Vagina (tissue), 2 donors: ENCODE results near the gene HNRNPA3. TPM values are rescaled to one million over a fixed set of nuclear protein-coding genes. Genes with fewer than 3 reads are reported as not detected.
A peak's percentile ranks its signal among the peaks of the same experiment; 100 is the strongest.

Experiments used
- DNase-seq, 2 donors: peaks; one replicate each; pipeline ENCODE4 v3.0.0-alpha.2; 2017; ENCODE audit errors: extremely low spot score in 2 of 2
- H3K27ac ChIP-seq: fragments of 200-600 bp; sonication (generic); one replicate; pipeline ENCODE4 v1.5.1; 2019
- H3K27me3 ChIP-seq: fragments of 200-600 bp; sonication (generic); one replicate; pipeline ENCODE4 v1.5.1; 2019
- H3K36me3 ChIP-seq, 2 donors: fragments of 200-600 bp; sonication (generic); one replicate each; pipeline ENCODE4 v1.5.1; 2017 to 2019
- H3K4me1 ChIP-seq: fragments of 200-600 bp; sonication (generic); one replicate; pipeline ENCODE4 v1.5.1; 2019
- H3K4me3 ChIP-seq, 2 donors: fragments of 200-600 bp; sonication (generic); 1 replicate in 1 of 2; 2 replicates in 1 of 2; pipeline ENCODE4 v1.5.1; 2016 to 2019
- H3K9me3 ChIP-seq: fragments of 200-600 bp; sonication (generic); one replicate; pipeline ENCODE4 v1.5.1; 2019
- POLR2A ChIP-seq, 2 donors: fragments of 450-650 bp; IDR thresholded peaks; one replicate each; pipeline ENCODE4 v1.6.1; 2017; ENCODE audit warnings: antibody characterized with exemption in 2 of 2, mild to moderate bottlenecking in 2 of 2, moderate library complexity in 2 of 2
- POLR2AphosphoS5 ChIP-seq, 2 donors: sonication (generic); formaldehyde crosslinking; IDR thresholded peaks; one replicate each; pipeline ENCODE4 v1.9.0; 2017; ENCODE audit warnings: antibody characterized with exemption in 2 of 2, mild to moderate bottlenecking in 2 of 2, low read depth in 1 of 2; ENCODE audit not compliant: insufficient read depth in 1 of 2
- intact Hi-C: fragments of 100-400 bp; cut with DNase I; formaldehyde crosslinking; loops from one replicate; pipeline ENCODE4 v1.15.1; 2023
- total RNA-seq: library from RNA; depleted of rRNA; stranded (reverse); fragments of >200 nt; gene quantifications from one replicate; pipeline ENCODE4 v1.2.3, GENCODE V29; 2016
- TF ChIP-seq, protein P1 (sequence below), 3 experiments: fragments of 450-650 bp in 2 of 3; fragments of 200-600 bp in 1 of 3; sonication (generic) in 1 of 3; IDR thresholded peaks; one replicate each; pipeline ENCODE4 v1.5.1; 2017 to 2019; ENCODE audit warnings: antibody characterized with exemption in 3 of 3, mild to moderate bottlenecking in 2 of 3, moderate library complexity in 2 of 3

HNRNPA3 gene
- total RNA-seq, 1 donor from 2014 or later, result 77.8 TPM

DNA sequence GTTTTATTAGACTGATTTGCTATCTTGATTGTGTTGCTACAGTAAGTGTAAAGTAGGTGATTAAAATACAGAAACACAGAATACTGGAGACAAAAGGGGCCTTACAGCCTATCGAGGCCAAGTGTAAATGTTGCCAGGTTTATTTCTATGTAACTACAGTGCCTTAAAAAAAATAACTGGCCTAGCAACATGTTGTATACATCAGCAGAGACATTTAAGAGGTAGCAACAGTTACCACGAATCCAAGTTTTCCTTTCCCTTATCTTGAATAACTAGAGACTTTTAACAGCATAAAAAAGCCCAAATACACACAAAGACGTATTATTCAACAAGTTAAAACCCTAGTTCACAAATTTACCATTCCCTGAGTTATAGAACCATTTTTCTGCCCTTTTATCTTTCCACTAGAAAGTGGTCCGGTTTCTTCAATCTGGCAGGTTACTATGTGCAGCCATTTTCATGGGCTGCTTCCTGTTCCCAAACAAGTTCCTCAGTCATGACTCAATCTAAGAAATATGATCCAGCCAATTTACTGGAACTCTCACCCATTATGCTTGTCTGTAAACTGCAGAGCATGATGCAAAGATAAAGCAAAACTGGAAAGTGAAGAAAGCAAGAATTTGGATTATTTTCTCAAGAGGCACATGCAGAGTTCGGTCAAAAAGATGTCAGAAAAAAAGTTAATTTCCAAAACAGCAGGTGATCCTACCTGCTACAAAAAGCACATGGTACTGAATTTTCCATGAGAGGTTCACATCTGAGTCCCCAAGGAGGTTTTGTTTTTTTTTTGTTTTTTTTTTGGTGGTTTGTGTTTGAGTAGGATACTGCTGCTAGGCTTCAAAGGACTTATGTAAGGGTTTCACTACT is 29.8 kb downstream of the HNRNPA3 start:
- peak overlapping the region; percentile 1 to 25 for H3K4me3 ChIP-seq
- intact Hi-C loops, result no loop called here
- H3K9me3 ChIP-seq, result no peaks in the 10 kb centered on the region
- H3K27ac ChIP-seq, result peak overlapping the region; percentile 65
- H3K36me3 ChIP-seq, result no peaks in the 10 kb centered on the region
- H3K4me1 ChIP-seq, result peaks cover 96% of the 10 kb centered on the region
- H3K27me3 ChIP-seq, result no peaks in the 10 kb centered on the region
- TF ChIP-seq, protein P1, sequence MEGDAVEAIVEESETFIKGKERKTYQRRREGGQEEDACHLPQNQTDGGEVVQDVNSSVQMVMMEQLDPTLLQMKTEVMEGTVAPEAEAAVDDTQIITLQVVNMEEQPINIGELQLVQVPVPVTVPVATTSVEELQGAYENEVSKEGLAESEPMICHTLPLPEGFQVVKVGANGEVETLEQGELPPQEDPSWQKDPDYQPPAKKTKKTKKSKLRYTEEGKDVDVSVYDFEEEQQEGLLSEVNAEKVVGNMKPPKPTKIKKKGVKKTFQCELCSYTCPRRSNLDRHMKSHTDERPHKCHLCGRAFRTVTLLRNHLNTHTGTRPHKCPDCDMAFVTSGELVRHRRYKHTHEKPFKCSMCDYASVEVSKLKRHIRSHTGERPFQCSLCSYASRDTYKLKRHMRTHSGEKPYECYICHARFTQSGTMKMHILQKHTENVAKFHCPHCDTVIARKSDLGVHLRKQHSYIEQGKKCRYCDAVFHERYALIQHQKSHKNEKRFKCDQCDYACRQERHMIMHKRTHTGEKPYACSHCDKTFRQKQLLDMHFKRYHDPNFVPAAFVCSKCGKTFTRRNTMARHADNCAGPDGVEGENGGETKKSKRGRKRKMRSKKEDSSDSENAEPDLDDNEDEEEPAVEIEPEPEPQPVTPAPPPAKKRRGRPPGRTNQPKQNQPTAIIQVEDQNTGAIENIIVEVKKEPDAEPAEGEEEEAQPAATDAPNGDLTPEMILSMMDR (IDR thresholded peaks at IDR 0.05), result no peak
- TF ChIP-seq POLR2AphosphoS5 (IDR thresholded peaks at IDR 0.05; ENCODE audit: insufficient read depth in 1 of 2, low read depth in 1 of 2), result peak in 1 of 2 donors; percentile 98
- no peak for DNase-seq

DNA sequence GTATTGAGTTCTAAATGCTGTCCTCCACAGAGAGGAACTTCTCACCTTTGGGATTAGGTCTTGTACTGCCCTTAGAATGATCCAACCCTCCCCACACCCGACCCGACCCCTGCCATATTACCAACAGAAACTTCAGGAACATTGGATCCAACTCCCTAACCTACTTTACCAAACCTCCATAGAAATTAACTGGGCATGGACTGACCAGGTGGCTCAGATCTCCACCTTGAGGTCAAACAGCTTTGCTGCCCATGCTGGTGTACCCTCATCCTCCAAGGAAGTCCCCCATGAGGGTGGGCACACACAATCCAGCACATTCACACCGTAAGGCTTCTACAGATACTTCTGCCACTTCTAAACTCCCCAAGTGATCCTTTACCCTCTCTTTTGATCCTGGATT is 30.5 kb downstream of the HNRNPA3 start:
- no peak for DNase-seq
- H3K4me3 ChIP-seq, result no peak overlapping the region
- H3K27me3 ChIP-seq, result no peaks in the 10 kb centered on the region
- no peaks in the 10 kb centered on the region for H3K36me3 ChIP-seq
- intact Hi-C loops, result no loop called here
- no peaks in the 10 kb centered on the region for H3K9me3 ChIP-seq
- H3K27ac ChIP-seq, result peak overlapping the region; percentile 65
- H3K4me1 ChIP-seq, result peaks cover 97% of the 10 kb centered on the region
- TF ChIP-seq, protein P1 (IDR thresholded peaks at IDR 0.05), result no peak
- TF ChIP-seq POLR2A (IDR thresholded peaks at IDR 0.05), result no peak
- TF ChIP-seq POLR2AphosphoS5 (IDR thresholded peaks at IDR 0.05; ENCODE audit: insufficient read depth in 1 of 2, low read depth in 1 of 2), result no peak

GRCh38 chr2:177243476-177243875 is 30.9 kb downstream of the HNRNPA3 start:
- intact Hi-C loops, result no loop called here
- no peak for TF ChIP-seq POLR2AphosphoS5 (IDR thresholded peaks at IDR 0.05; ENCODE audit: insufficient read depth in 1 of 2, low read depth in 1 of 2)
- no peaks in the 10 kb centered on the region for H3K36me3 ChIP-seq
- no peak for DNase-seq
- no peak overlapping the region for H3K4me3 ChIP-seq
- no peaks in the 10 kb centered on the region for H3K9me3 ChIP-seq
- H3K27ac ChIP-seq, result peak overlapping the region; percentile 65
- H3K27me3 ChIP-seq, result no peaks in the 10 kb centered on the region
- peaks cover 97% of the 10 kb centered on the region for H3K4me1 ChIP-seq

DNA sequence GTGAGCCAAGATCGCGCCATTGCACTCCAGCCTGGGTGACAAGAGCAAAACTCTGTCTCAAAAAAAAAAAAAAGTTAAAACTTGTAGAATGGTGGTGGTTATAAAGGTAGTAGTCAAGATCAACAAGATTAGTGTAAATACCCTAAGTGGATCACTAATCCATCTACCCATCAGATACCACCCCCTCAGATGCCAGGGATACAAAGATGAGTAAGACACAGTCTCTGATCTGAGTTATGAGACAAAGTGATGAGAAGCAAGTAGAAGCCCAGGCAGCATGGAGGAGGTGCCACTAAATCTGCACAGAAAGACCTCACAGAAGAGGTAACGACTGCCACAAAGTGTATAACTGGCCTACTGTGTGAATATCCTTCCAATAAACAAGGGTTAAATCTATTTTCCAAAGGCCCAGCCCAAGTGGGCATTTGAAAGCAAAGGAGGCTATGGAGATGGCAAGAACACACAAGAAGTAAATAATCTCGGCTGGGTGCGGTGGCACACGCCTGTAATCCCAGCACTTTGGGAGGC is 31.7 kb downstream of the HNRNPA3 start:
- intact Hi-C loops, result no loop called here
- peaks cover 97% of the 10 kb centered on the region for H3K4me1 ChIP-seq
- H3K27ac ChIP-seq, result peak overlapping the region; percentile 65
- DNase-seq, result no peak
- H3K27me3 ChIP-seq, result no peaks in the 10 kb centered on the region
- no peak overlapping the region for H3K4me3 ChIP-seq
- no peaks in the 10 kb centered on the region for H3K36me3 ChIP-seq
- TF ChIP-seq, protein P1 (IDR thresholded peaks at IDR 0.05), result no peak
- TF ChIP-seq POLR2AphosphoS5 (IDR thresholded peaks at IDR 0.05; ENCODE audit: insufficient read depth in 1 of 2, low read depth in 1 of 2) (no peak), POLR2A (IDR thresholded peaks at IDR 0.05) (no peak)
- no peaks in the 10 kb centered on the region for H3K9me3 ChIP-seq

GRCh38 chr2:177245010-177245422 is 32.4 kb downstream of the HNRNPA3 start:
- no peaks in the 10 kb centered on the region for H3K36me3 ChIP-seq
- intact Hi-C loops, result no loop called here
- DNase-seq, result no peak
- H3K27ac ChIP-seq, result peak overlapping the region; percentile 31
- TF ChIP-seq, protein P1 (IDR thresholded peaks at IDR 0.05), result no peak
- TF ChIP-seq POLR2AphosphoS5 (IDR thresholded peaks at IDR 0.05; ENCODE audit: insufficient read depth in 1 of 2, low read depth in 1 of 2), result no peak
- no peak for TF ChIP-seq POLR2A (IDR thresholded peaks at IDR 0.05)
- no peaks in the 10 kb centered on the region for H3K9me3 ChIP-seq
- H3K4me3 ChIP-seq, result no peak overlapping the region
- peaks cover 97% of the 10 kb centered on the region for H3K4me1 ChIP-seq
- H3K27me3 ChIP-seq, result no peaks in the 10 kb centered on the region
